ENCODE measurements around the gene RRP8.

DNA sequence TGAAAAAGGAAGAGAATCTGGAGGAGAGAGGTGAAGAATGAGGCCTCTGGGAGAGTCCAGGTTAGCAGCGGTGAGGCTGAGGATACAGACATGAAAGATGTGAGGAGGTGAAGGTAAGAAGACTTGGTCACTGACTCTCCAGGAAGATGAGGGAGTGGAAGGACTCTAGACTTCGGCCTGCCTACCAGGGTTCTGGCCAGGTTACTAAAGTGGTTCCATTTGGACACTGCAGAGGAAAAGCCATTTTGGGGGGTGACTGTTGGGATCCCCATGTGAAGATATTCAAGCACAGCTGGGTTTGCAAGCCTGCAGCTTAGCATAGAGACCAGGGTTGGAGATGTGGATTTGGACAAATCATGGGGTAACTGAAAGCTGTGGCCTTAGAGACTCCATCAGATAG, 44.4 kb upstream of the RRP8 start:
- no peak for TF ChIP-seq POLR2A (IDR thresholded peaks at IDR 0.05)
- TF ChIP-seq EP300 (IDR thresholded peaks at IDR 0.05), result no peak

Measured in tibial nerve (tissue), 3 donors.